ENCODE data around the gene ZNF667. TPM values are rescaled to one million over a fixed set of nuclear protein-coding genes. Genes with fewer than 3 reads are reported as not detected.

ZNF667 gene
- polyA plus RNA-seq (2011; rRNA removed) (1.9 and 3.2 TPM in 2 replicates), polyA minus RNA-seq (2011; rRNA and poly(A)+ RNA removed) (1.7 and 1.9 TPM in 2 replicates)

DNA sequence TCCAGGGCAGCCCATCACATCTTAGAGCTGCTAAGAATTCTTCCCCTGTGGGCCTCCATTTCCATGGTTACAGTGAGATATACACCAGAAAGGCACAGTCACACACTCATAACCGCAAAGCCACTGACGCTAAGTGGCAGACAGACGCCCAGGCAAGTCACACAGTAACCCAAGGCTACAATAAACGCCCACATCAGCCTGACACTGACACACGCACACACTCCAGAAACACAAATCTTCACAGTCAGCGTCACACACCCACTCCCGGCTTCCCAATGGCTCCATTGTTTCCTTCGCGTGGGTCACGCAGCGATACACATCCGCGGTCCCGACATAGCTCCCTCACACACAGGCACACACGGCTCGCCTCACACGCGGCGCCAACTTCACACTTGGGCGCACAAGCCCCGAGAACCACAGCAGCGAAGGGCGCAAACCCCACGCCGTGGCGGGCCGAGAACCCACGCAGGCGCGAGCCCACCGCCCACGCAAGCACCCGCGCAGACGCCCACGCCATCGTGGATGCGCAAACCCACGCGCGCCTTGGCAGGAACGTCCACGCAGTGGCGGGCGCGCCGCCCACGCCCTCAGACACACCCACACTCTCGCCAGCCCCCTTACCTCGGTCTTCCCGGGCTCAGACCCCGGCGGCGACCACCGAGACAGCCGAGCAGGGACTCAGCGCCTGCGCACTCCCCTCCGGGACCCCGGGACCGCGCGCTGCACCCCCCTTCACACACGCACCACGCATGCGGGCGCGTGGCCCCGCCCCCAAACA, at the start of gene ZNF667:
Gene ZNF667 (minus strand): TSS at position 695 of the 778 bp plus-strand sequence. CDS start 14,975 bp downstream, outside the sequence.
- Histone ChIP-seq H3K4me3 (ENCODE audit: low read depth, low read length) (peak within 1 kb of the TSS; percentile 82), H3K36me3 (ENCODE audit: control insufficient read depth, insufficient read depth, low read length) (no peaks in the 10 kb centered on the region), H3K27me3 (ENCODE audit: control insufficient read depth, insufficient read depth, low read length) (no peaks in the 10 kb centered on the region)
- ChIA-PET CTCF (no interaction called here), POLR2A (interaction anchor here (0.6 kb wide), 1 partner anchor 62 kb away, joined by 15 read pairs; no protein-coding TSS in a partner anchor)
- TF ChIP-seq CTCF (IDR thresholded peaks at IDR 0.05; ENCODE audit: insufficient read depth, low read depth, low read length) = no peak
- DNase-seq (ENCODE audit: low read depth) = no peak

- no peak for DNase-seq (ENCODE audit: low read depth)
- H3K36me3 ChIP-seq (ENCODE audit: control insufficient read depth, insufficient read depth, low read length) = no peaks in the 10 kb centered on the region
Observed at GRCh38 chr19:56525214-56525860, 48.2 kb upstream of the ZNF667 start.

DNA sequence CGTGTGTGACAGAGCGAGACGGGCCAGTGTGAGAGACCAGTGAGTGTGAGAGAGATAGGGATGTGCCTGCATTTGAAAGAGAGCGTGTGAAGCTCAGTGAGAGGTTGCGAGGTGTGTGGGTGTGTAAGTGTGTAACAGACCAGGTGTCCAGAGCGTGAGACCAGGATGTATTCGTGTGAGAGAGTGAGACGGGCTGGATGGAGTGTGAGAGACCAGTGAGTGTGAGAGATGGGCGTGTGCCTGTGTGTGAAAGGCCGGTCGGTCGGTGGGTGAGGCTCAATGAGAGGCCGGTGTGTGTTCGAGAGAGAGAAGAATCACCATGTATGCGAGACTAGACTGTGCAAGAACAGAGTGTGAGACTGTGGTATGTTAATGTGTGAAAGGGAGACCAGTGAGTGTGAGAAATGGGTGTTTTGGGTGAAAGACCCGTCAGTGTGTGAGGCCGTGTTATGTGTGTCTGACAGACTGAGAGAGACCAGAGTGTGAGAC, 31.2 kb upstream of the ZNF667 start:
- H3K27me3 ChIP-seq (ENCODE audit: control insufficient read depth, insufficient read depth, low read length) = no peaks in the 10 kb centered on the region
- no peak for TF ChIP-seq CTCF (IDR thresholded peaks at IDR 0.05; ENCODE audit: insufficient read depth, low read depth, low read length)
- ChIA-PET CTCF (interaction anchor here (0.6 to 1.4 kb wide), 2 partner anchors 22 to 478 kb away, joined by 3 read pairs; no protein-coding TSS in a partner anchor), POLR2A (no interaction called here)
- H3K4me3 ChIP-seq (ENCODE audit: low read depth, low read length) = peak overlapping the region; percentile 82
- H3K36me3 ChIP-seq (ENCODE audit: control insufficient read depth, insufficient read depth, low read length) = no peaks in the 10 kb centered on the region
- DNase-seq (ENCODE audit: low read depth) = peak; percentile 4

More at GRCh38 chr19:56525214-56525860, 48.2 kb upstream of the ZNF667 start:
- TF ChIP-seq CTCF (IDR thresholded peaks at IDR 0.05; ENCODE audit: insufficient read depth, low read depth, low read length) = no peak
- Histone ChIP-seq H3K27me3 (ENCODE audit: control insufficient read depth, insufficient read depth, low read length) (no peaks in the 10 kb centered on the region), H3K4me3 (ENCODE audit: low read depth, low read length) (no peak overlapping the region)
- CTCF ChIA-PET = no interaction called here
- POLR2A ChIA-PET = no interaction called here

- ChIA-PET CTCF (interaction anchor here (0.6 to 1.4 kb wide), 2 partner anchors 21 to 477 kb away, joined by 3 read pairs; no protein-coding TSS in a partner anchor), POLR2A (no interaction called here)
- Histone ChIP-seq H3K36me3 (ENCODE audit: control insufficient read depth, insufficient read depth, low read length) (no peaks in the 10 kb centered on the region), H3K27me3 (ENCODE audit: control insufficient read depth, insufficient read depth, low read length) (no peaks in the 10 kb centered on the region), H3K4me3 (ENCODE audit: low read depth, low read length) (peak within 1 kb of the TSS; percentile 82)
- TF ChIP-seq CTCF (IDR thresholded peaks at IDR 0.05; ENCODE audit: insufficient read depth, low read depth, low read length) = no peak
- peak; percentile 94 for DNase-seq (ENCODE audit: low read depth)
Observed at GRCh38 chr19:56507446-56508289, 30.5 kb upstream of the ZNF667 start, which contains the start of gene ZNF471. ZNF471 (plus strand) TSS chr19:56507855; CDS start chr19:56511572, 3,717 bp downstream.

Data from BJ (cell line).